Esophagus squamous epithelium (tissue), 5 donors: ENCODE results near the gene PRKACG. TPM values are rescaled to one million over a fixed set of nuclear protein-coding genes. Genes with fewer than 3 reads are reported as not detected.

ENCODE experiments used
- DNase-seq: peaks from one replicate; lab custom pipeline; 2025; lab: John Stamatoyannopoulos, UW
- H3K27ac ChIP-seq, 4 donors: fragments of 200-600 bp; sonication (generic); one replicate each; pipeline ENCODE4 v1.5.1; 2016 to 2019; ENCODE audit warnings: mild to moderate bottlenecking in 1 of 4
- H3K27me3 ChIP-seq, 4 donors: fragments of 200-600 bp; sonication (generic); 1 replicate in 3 of 4; 2 replicates in 1 of 4; pipeline versions ENCODE4 v1.5.1 to v1.6.0; 2017 to 2021; ENCODE audit warnings: antibody characterized with exemption in 1 of 4
- H3K36me3 ChIP-seq, 3 donors: fragments of 200-600 bp; sonication (generic); one replicate each; pipeline ENCODE4 v1.5.1; 2016 to 2019
- H3K4me1 ChIP-seq, 3 donors: fragments of 200-600 bp; sonication (generic); one replicate each; pipeline ENCODE4 v1.5.1; 2017 to 2019
- H3K4me3 ChIP-seq, 4 donors: fragments of 200-600 bp; sonication (generic); 1 replicate in 3 of 4; 2 replicates in 1 of 4; pipeline ENCODE4 v1.5.1; 2016 to 2019; ENCODE audit warnings: mild to moderate bottlenecking in 2 of 4, moderate library complexity in 1 of 4
- H3K9me3 ChIP-seq, 3 donors: fragments of 200-600 bp; sonication (generic); one replicate each; pipeline ENCODE4 v1.5.1; 2016 to 2019
- CTCF ChIP-seq, 6 experiments: fragments of 450-650 bp in 4 of 6; fragments of 200-600 bp in 2 of 6; sonication (generic) in 2 of 6; IDR thresholded peaks; one replicate each; pipeline ENCODE4 v1.5.1; 2016 to 2019; ENCODE audit warnings: antibody characterized with exemption in 6 of 6, mild to moderate bottlenecking in 4 of 6, moderate library complexity in 4 of 6
- POLR2A ChIP-seq, 4 donors: fragments of 450-650 bp; IDR thresholded peaks; one replicate each; pipeline ENCODE4 v1.6.1; 2017; ENCODE audit warnings: antibody characterized with exemption in 4 of 4, mild to moderate bottlenecking in 4 of 4, moderate library complexity in 3 of 4
- WGBS, 2 donors: methylation state at CpG; one replicate each; pipeline ENCODE4 v1.1.5; 2018; 5-methylcytosine and 5-hydroxymethylcytosine counted together
- intact Hi-C: fragments of 100-400 bp; cut with DNase I; formaldehyde crosslinking; loops from one replicate; pipeline ENCODE4 v1.15.0; 2022
- total RNA-seq, 4 donors: library from RNA; depleted of rRNA; stranded (reverse); fragments of >200 nt; gene quantifications; one replicate each; pipeline ENCODE4 v1.1.0, GENCODE V29; 2016
- donor health status: DM: yes; HTN: yes; CAD: no.

PRKACG gene
- total RNA-seq, 4 donors from 2014 or later = not detected

GRCh38 chr9:68967800-68968199 is 46.1 kb downstream of the PRKACG start:
- Histone ChIP-seq H3K4me1 (no peaks in the 10 kb centered on the region), H3K27ac (no peak overlapping the region), H3K9me3 (no peaks in the 10 kb centered on the region), H3K27me3 (no peaks in the 10 kb centered on the region), H3K4me3 (no peak overlapping the region), H3K36me3 (no peaks in the 10 kb centered on the region)
- intact Hi-C loops = no loop called here
- WGBS, 2 donors = 54 to 56% methylated on average over 1 of the region's 1 CpG
- no peak for DNase-seq
- TF ChIP-seq CTCF (IDR thresholded peaks at IDR 0.05) = no peak
- TF ChIP-seq POLR2A (IDR thresholded peaks at IDR 0.05) = no peak

GRCh38 chr9:68966496-68966944 is 47.4 kb downstream of the PRKACG start:
- intact Hi-C loops = no loop called here
- H3K27ac ChIP-seq = no peak overlapping the region
- no peaks in the 10 kb centered on the region for H3K27me3 ChIP-seq
- no peak overlapping the region for H3K4me3 ChIP-seq
- WGBS, 2 donors = 71 to 86% methylated on average over 1 of the region's 1 CpG
- no peaks in the 10 kb centered on the region for H3K4me1 ChIP-seq
- no peaks in the 10 kb centered on the region for H3K36me3 ChIP-seq
- TF ChIP-seq POLR2A (IDR thresholded peaks at IDR 0.05) (no peak), CTCF (IDR thresholded peaks at IDR 0.05) (no peak)
- no peaks in the 10 kb centered on the region for H3K9me3 ChIP-seq
- no peak for DNase-seq

- no peak for DNase-seq
- Histone ChIP-seq H3K4me1 (no peaks in the 10 kb centered on the region), H3K9me3 (no peaks in the 10 kb centered on the region), H3K27me3 (no peaks in the 10 kb centered on the region), H3K27ac (no peak overlapping the region), H3K4me3 (no peak overlapping the region), H3K36me3 (no peaks in the 10 kb centered on the region)
- TF ChIP-seq POLR2A (IDR thresholded peaks at IDR 0.05) (no peak), CTCF (IDR thresholded peaks at IDR 0.05) (no peak)
- WGBS, 2 donors = 57 to 63% methylated on average over 3 of the region's 3 CpGs
- intact Hi-C loops = no loop called here
Measured at GRCh38 chr9:68964765-68965164, 49.1 kb downstream of the PRKACG start.

- Histone ChIP-seq H3K36me3 (no peaks in the 10 kb centered on the region), H3K27me3 (no peaks in the 10 kb centered on the region), H3K4me1 (no peaks in the 10 kb centered on the region), H3K27ac (no peak overlapping the region), H3K4me3 (no peak overlapping the region), H3K9me3 (no peaks in the 10 kb centered on the region)
- WGBS, 2 donors = 30 to 44% methylated on average over 2 to 3 of the region's 3 CpGs
- DNase-seq = no peak
- TF ChIP-seq CTCF (IDR thresholded peaks at IDR 0.05) (no peak), POLR2A (IDR thresholded peaks at IDR 0.05) (no peak)
- intact Hi-C loops = no loop called here
Measured at GRCh38 chr9:68964102-68964541, 49.8 kb downstream of the PRKACG start.

- 49 to 73% methylated on average over 3 of the region's 3 CpGs for WGBS, 2 donors
- no peaks in the 10 kb centered on the region for H3K9me3 ChIP-seq
- no peak overlapping the region for H3K27ac ChIP-seq
- no peaks in the 10 kb centered on the region for H3K36me3 ChIP-seq
- no peak overlapping the region for H3K4me3 ChIP-seq
- DNase-seq = no peak
- no peaks in the 10 kb centered on the region for H3K27me3 ChIP-seq
- TF ChIP-seq CTCF (IDR thresholded peaks at IDR 0.05) (no peak), POLR2A (IDR thresholded peaks at IDR 0.05) (no peak)
- H3K4me1 ChIP-seq = no peaks in the 10 kb centered on the region
- intact Hi-C loops = no loop called here
Measured at GRCh38 chr9:68963416-68963815, 50.5 kb downstream of the PRKACG start.

Other genes with a start within 250 kb of the PRKACG start
- gene FXN, start 21.6 kb upstream of the PRKACG start, total RNA-seq = 1 to 10 TPM; 1.8 to 6.1 (median 3.9) TPM
- 100 to 1,000 TPM; 101 to 301 (median 152) TPM for gene TJP2, start 160.2 kb upstream of the PRKACG start, total RNA-seq